ENCODE results near the gene ZNF627.

The ZNF627 gene

GRCh38 chr19:11597202-11598102, at the start of gene ZNF627:
Gene ZNF627 (plus strand): TSS chr19:11597483. CDS start chr19:11597628, 145 bp downstream.
- peak within 1 kb of the TSS; percentile 92 for H2AFZ ChIP-seq (ENCODE audit: low read depth, low read length)
- H3K4me2 ChIP-seq (ENCODE audit: insufficient read depth, low read length) = peak within 1 kb of the TSS; percentile 78
- peaks cover 49% of the 10 kb centered on the region for H3K79me2 ChIP-seq (ENCODE audit: insufficient read depth, low read length)
- no peaks in the 10 kb centered on the region for H3K27me3 ChIP-seq (ENCODE audit: insufficient read depth, low read length, poor library complexity)
- H3K4me3 ChIP-seq (ENCODE audit: low read depth in 1 of 2, low read length in 2 of 2) = peak within 1 kb of the TSS; percentile 86 to 87
- H3K9ac ChIP-seq (ENCODE audit: low read depth, low read length) = peak within 1 kb of the TSS; percentile 87
- ATAC-seq (ENCODE audit: insufficient read depth, low read depth) (peak; percentile 97), DNase-seq (peak; percentile 99)
- H3K27ac ChIP-seq (ENCODE audit: low read length) = peak within 1 kb of the TSS; percentile 98
- peaks cover 14% of the 10 kb centered on the region for H4K20me1 ChIP-seq (ENCODE audit: insufficient read depth, low read length)
- TF ChIP-seq CTCF (IDR thresholded peaks at IDR 0.05; ENCODE audit: borderline replicate concordance, extremely low read depth, low read length, poor library complexity, severe bottlenecking) = peak; percentile 35
- no peak for TF ChIP-seq EZH2 (IDR thresholded peaks at IDR 0.05; ENCODE audit: borderline replicate concordance, low read depth, low read length, severe bottlenecking)
- H3K9me3 ChIP-seq (ENCODE audit: insufficient read depth, low read length, severe bottlenecking) = no peaks in the 10 kb centered on the region
- peaks cover 17% of the 10 kb centered on the region for H3K36me3 ChIP-seq (ENCODE audit: insufficient read depth, low read length)
- H3K4me1 ChIP-seq (ENCODE audit: insufficient read depth, low read length) = peaks cover 27% of the 10 kb centered on the region

- no peak overlapping the region for H3K27ac ChIP-seq (ENCODE audit: low read length)
- no peak overlapping the region for H2AFZ ChIP-seq (ENCODE audit: low read depth, low read length)
- H3K79me2 ChIP-seq (ENCODE audit: insufficient read depth, low read length) = no peaks in the 10 kb centered on the region
- H3K9ac ChIP-seq (ENCODE audit: low read depth, low read length) = no peak overlapping the region
- ATAC-seq (ENCODE audit: insufficient read depth, low read depth) = no peak
- TF ChIP-seq EZH2 (IDR thresholded peaks at IDR 0.05; ENCODE audit: borderline replicate concordance, low read depth, low read length, severe bottlenecking) (no peak), CTCF (IDR thresholded peaks at IDR 0.05; ENCODE audit: borderline replicate concordance, extremely low read depth, low read length, poor library complexity, severe bottlenecking) (no peak)
- H4K20me1 ChIP-seq (ENCODE audit: insufficient read depth, low read length) = 0 out of 2 replicates have a peak, but pooled peaks cover 4% of the 10 kb centered on the region
- no peaks in the 10 kb centered on the region for H3K9me3 ChIP-seq (ENCODE audit: insufficient read depth, low read length, severe bottlenecking)
- no peak overlapping the region for H3K4me3 ChIP-seq (ENCODE audit: low read depth in 1 of 2, low read length in 2 of 2)
- no peaks in the 10 kb centered on the region for H3K4me1 ChIP-seq (ENCODE audit: insufficient read depth, low read length)
- no peak for DNase-seq
- no peaks in the 10 kb centered on the region for H3K27me3 ChIP-seq (ENCODE audit: insufficient read depth, low read length, poor library complexity)
- H3K36me3 ChIP-seq (ENCODE audit: insufficient read depth, low read length) = peaks cover 16% of the 10 kb centered on the region
- no peak overlapping the region for H3K4me2 ChIP-seq (ENCODE audit: insufficient read depth, low read length)
Measured at GRCh38 chr19:11547929-11548700, 49.2 kb upstream of the ZNF627 start.

- ATAC-seq (ENCODE audit: insufficient read depth, low read depth) (no peak), DNase-seq (no peak)
- H3K4me2 ChIP-seq (ENCODE audit: insufficient read depth, low read length) = no peak overlapping the region
- no peaks in the 10 kb centered on the region for H3K79me2 ChIP-seq (ENCODE audit: insufficient read depth, low read length)
- no peaks in the 10 kb centered on the region for H3K27me3 ChIP-seq (ENCODE audit: insufficient read depth, low read length, poor library complexity)
- H3K27ac ChIP-seq (ENCODE audit: low read length) = no peak overlapping the region
- TF ChIP-seq CTCF (IDR thresholded peaks at IDR 0.05; ENCODE audit: borderline replicate concordance, extremely low read depth, low read length, poor library complexity, severe bottlenecking) (no peak), EZH2 (IDR thresholded peaks at IDR 0.05; ENCODE audit: borderline replicate concordance, low read depth, low read length, severe bottlenecking) (no peak)
- no peak overlapping the region for H3K4me3 ChIP-seq (ENCODE audit: low read depth in 1 of 2, low read length in 2 of 2)
- H3K9me3 ChIP-seq (ENCODE audit: insufficient read depth, low read length, severe bottlenecking) = no peaks in the 10 kb centered on the region
- peaks cover 14% of the 10 kb centered on the region; the same call in 1 of the 2 replicates for H4K20me1 ChIP-seq (ENCODE audit: insufficient read depth, low read length)
- no peak overlapping the region for H2AFZ ChIP-seq (ENCODE audit: low read depth, low read length)
- no peaks in the 10 kb centered on the region for H3K4me1 ChIP-seq (ENCODE audit: insufficient read depth, low read length)
- H3K36me3 ChIP-seq (ENCODE audit: insufficient read depth, low read length) = peaks cover 29% of the 10 kb centered on the region
- H3K9ac ChIP-seq (ENCODE audit: low read depth, low read length) = no peak overlapping the region
Measured at GRCh38 chr19:11549386-11549953, 47.8 kb upstream of the ZNF627 start.

Data from DND-41 (cell line).